ENCODE results near the gene HMG20A.

The HMG20A gene

GRCh38 chr15:77499087-77499760 lies 78.5 kb downstream of the HMG20A start:
- DNase-seq (ENCODE audit: low read depth in 2 of 2), result no peak

- DNase-seq (ENCODE audit: low read depth in 2 of 2), result no peak
These were observed 80.3 kb downstream of the HMG20A start for GRCh38 chr15:77500989-77501388.

- no peak for DNase-seq (ENCODE audit: low read depth in 2 of 2)
These were observed 81.8 kb downstream of the HMG20A start for GRCh38 chr15:77502379-77503095.

- DNase-seq (ENCODE audit: low read depth in 2 of 2), result no peak
These were observed 82.6 kb downstream of the HMG20A start for GRCh38 chr15:77503240-77503639.

GRCh38 chr15:77503764-77504163 lies 83.1 kb downstream of the HMG20A start:
- DNase-seq (ENCODE audit: low read depth in 2 of 2), result no peak

- no peak for DNase-seq (ENCODE audit: low read depth in 2 of 2)
These were observed 83.6 kb downstream of the HMG20A start for GRCh38 chr15:77504306-77504705.

- no peak for DNase-seq (ENCODE audit: low read depth in 2 of 2)
These were observed 84.2 kb downstream of the HMG20A start for GRCh38 chr15:77504871-77505270.

- DNase-seq (ENCODE audit: low read depth in 2 of 2), result no peak
These were observed 84.9 kb downstream of the HMG20A start for GRCh38 chr15:77505556-77505955.

- DNase-seq (ENCODE audit: low read depth in 2 of 2), result no peak
These were observed 85.8 kb downstream of the HMG20A start for GRCh38 chr15:77506311-77507142.

- no peak for DNase-seq (ENCODE audit: low read depth in 2 of 2)
These were observed 86.6 kb downstream of the HMG20A start for GRCh38 chr15:77507143-77507897.

GRCh38 chr15:77507911-77508310 lies 87.2 kb downstream of the HMG20A start:
- no peak for DNase-seq (ENCODE audit: low read depth in 2 of 2)

GRCh38 chr15:77508541-77509243 lies 88.0 kb downstream of the HMG20A start:
- DNase-seq (ENCODE audit: low read depth in 2 of 2), result no peak

- DNase-seq (ENCODE audit: low read depth in 2 of 2), result no peak
These were observed 89.7 kb downstream of the HMG20A start for GRCh38 chr15:77510066-77511057.

GRCh38 chr15:77511869-77512268 lies 91.2 kb downstream of the HMG20A start:
- no peak for DNase-seq (ENCODE audit: low read depth in 2 of 2)

- no peak for DNase-seq (ENCODE audit: low read depth in 2 of 2)
These were observed 92.5 kb downstream of the HMG20A start for GRCh38 chr15:77513226-77513625.

GRCh38 chr15:77514641-77515402 lies 94.1 kb downstream of the HMG20A start:
- no peak for DNase-seq (ENCODE audit: low read depth in 2 of 2)

- DNase-seq (ENCODE audit: low read depth in 2 of 2), result no peak
These were observed 94.9 kb downstream of the HMG20A start for GRCh38 chr15:77515613-77516012.

- no peak for DNase-seq (ENCODE audit: low read depth in 2 of 2)
These were observed 95.4 kb downstream of the HMG20A start for GRCh38 chr15:77516076-77516475.

GRCh38 chr15:77516786-77517185 lies 96.1 kb downstream of the HMG20A start:
- DNase-seq (ENCODE audit: low read depth in 2 of 2), result no peak
